Tibial artery (tissue), 4 donors: ENCODE measurements around the gene RNU6-9.
A peak's percentile ranks its signal among the peaks of the same experiment; 100 is the strongest.
"Not testable (repeated sequence)": the region's sequence is repeated elsewhere in the genome, so short reads cannot be mapped to it uniquely, and the experiment has no call there.

Experiments used
- DNase-seq, 2 donors: peaks; one replicate each; pipeline ENCODE4 v3.0.0-alpha.2; 2019
- H3K27ac ChIP-seq, 2 donors: fragments of 200-600 bp; sonication (generic) in 1 of 2; 1 replicate in 1 of 2; 2 replicates in 1 of 2; pipeline ENCODE4 v1.5.1; 2018 to 2019; ENCODE audit warnings: mild to moderate bottlenecking in 1 of 2
- H3K27me3 ChIP-seq, 2 donors: fragments of 200-600 bp; sonication (generic) in 1 of 2; one replicate each; pipeline versions ENCODE4 v1.5.1 to v1.6.0; 2016 to 2019
- H3K36me3 ChIP-seq, 3 donors: fragments of 200-600 bp; sonication (generic) in 2 of 3; one replicate each; pipeline ENCODE4 v1.5.1; 2016 to 2019; ENCODE audit warnings: mild to moderate bottlenecking in 2 of 3
- H3K4me1 ChIP-seq, 4 donors: fragments of 200-600 bp; sonication (generic) in 2 of 4; 1 replicate in 3 of 4; 2 replicates in 1 of 4; pipeline ENCODE4 v1.5.1; 2016 to 2019
- H3K4me3 ChIP-seq, 2 donors: fragments of 200-600 bp; sonication (generic) in 1 of 2; 1 replicate in 1 of 2; 2 replicates in 1 of 2; pipeline ENCODE4 v1.5.1; 2018 to 2019; ENCODE audit warnings: mild to moderate bottlenecking in 2 of 2
- H3K9me3 ChIP-seq, 3 donors: fragments of 200-600 bp; sonication (generic) in 1 of 3; one replicate each; pipeline ENCODE4 v1.5.1; 2016 to 2019
- intact Hi-C: fragments of 100-400 bp; cut with DNase I; formaldehyde crosslinking; loops from one replicate; pipeline ENCODE4 v1.15.0; 2023; ENCODE audit warnings: low total_unique reads
- TF ChIP-seq, protein P1 (sequence below), 2 experiments: fragments of 200-600 bp in 1 of 2; fragments of 450-650 bp in 1 of 2; IDR thresholded peaks; one replicate each; pipeline ENCODE4 v1.5.1; 2017 to 2019; ENCODE audit warnings: antibody characterized with exemption in 2 of 2, mild to moderate bottlenecking in 1 of 2, moderate library complexity in 1 of 2

RNU6-9 gene

DNA sequence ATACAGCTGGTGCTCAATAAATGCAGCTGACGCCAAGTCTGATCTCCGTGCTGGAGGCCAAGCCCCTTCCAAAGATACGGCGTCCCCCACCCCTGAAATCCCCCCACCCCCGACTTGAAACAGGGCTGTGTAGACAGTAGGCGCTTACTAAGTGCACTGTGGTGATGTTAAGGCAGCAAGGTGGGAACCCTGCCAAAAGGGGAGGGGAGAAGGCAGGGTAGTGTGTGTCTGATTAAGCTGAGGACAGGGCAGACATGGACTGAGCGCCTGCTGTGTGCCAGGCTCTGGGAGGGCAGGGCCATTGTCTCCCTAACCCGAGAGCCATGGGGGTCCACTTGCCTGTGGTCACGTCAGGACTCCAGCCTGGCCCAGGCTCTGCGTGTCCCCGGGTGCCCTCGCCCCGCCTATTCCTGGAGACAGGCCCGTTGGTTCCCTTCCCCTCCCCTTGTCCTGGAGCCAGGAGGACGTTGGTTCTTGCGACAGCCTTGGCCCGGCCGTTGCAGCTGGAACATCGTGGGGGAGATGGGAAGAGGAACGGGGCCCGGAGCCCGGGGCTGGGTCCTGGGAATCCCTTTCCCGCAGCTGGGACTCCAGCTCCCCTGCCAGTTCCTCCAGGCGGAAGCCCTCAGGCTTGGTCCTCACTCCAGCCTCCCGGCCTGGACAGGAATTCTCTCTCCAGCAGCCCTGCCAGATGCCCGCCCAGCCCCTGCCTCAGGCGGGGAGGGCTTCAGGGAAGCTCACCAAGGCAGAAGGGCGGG lies 42.9 kb upstream of the RNU6-9 start:
- peaks cover 0 to 25% (median 14%) of the 10 kb centered on the region in 4 donors for H3K4me1 ChIP-seq
- TF ChIP-seq, protein P1, sequence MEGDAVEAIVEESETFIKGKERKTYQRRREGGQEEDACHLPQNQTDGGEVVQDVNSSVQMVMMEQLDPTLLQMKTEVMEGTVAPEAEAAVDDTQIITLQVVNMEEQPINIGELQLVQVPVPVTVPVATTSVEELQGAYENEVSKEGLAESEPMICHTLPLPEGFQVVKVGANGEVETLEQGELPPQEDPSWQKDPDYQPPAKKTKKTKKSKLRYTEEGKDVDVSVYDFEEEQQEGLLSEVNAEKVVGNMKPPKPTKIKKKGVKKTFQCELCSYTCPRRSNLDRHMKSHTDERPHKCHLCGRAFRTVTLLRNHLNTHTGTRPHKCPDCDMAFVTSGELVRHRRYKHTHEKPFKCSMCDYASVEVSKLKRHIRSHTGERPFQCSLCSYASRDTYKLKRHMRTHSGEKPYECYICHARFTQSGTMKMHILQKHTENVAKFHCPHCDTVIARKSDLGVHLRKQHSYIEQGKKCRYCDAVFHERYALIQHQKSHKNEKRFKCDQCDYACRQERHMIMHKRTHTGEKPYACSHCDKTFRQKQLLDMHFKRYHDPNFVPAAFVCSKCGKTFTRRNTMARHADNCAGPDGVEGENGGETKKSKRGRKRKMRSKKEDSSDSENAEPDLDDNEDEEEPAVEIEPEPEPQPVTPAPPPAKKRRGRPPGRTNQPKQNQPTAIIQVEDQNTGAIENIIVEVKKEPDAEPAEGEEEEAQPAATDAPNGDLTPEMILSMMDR (IDR thresholded peaks at IDR 0.05), result no peak
- peak overlapping the region in 1 of 2 donors; percentile 33 for H3K4me3 ChIP-seq
- no peaks in the 10 kb centered on the region for H3K36me3 ChIP-seq
- peaks cover 0 to 69% of the 10 kb centered on the region in 2 donors for H3K27me3 ChIP-seq
- no peaks in the 10 kb centered on the region for H3K9me3 ChIP-seq
- DNase-seq, result peak; percentile 93 to 96
- peak overlapping the region; percentile 66 for H3K27ac ChIP-seq
- intact Hi-C loops, result loop anchor here (10.0 kb wide), 1 partner anchor 134 kb away; the partner anchor contains the start of gene WDR18

DNA sequence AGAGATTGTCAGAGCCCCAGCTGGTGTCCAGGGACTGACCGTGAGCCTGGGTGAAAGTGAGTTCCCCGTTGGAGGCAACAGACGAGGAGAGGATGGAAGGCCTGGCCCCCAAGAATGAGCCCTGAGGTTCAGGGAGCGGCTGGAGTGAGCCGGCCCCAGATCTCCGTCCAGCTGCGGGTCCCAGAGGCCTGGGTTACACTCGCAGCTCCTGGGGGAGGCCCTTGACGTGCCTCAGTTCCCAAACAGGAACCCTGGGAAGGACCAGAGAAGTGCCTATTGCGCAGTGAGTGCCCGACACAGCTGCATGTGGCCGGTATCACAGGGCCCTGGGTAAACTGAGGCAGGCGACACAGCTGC lies 42.3 kb upstream of the RNU6-9 start:
- Histone ChIP-seq H3K4me3 (peak overlapping the region in 1 of 2 donors; percentile 33), H3K36me3 (no peaks in the 10 kb centered on the region), H3K27me3 (peaks cover 0 to 72% of the 10 kb centered on the region in 2 donors), H3K27ac (peak overlapping the region; percentile 66), H3K9me3 (no peaks in the 10 kb centered on the region), H3K4me1 (peaks cover 0 to 25% (median 14%) of the 10 kb centered on the region in 4 donors)
- TF ChIP-seq, protein P1 (IDR thresholded peaks at IDR 0.05), result no peak
- intact Hi-C loops, result loop anchor here (10.0 kb wide), 1 partner anchor 134 kb away; the partner anchor contains the start of gene WDR18
- no peak for DNase-seq

DNA sequence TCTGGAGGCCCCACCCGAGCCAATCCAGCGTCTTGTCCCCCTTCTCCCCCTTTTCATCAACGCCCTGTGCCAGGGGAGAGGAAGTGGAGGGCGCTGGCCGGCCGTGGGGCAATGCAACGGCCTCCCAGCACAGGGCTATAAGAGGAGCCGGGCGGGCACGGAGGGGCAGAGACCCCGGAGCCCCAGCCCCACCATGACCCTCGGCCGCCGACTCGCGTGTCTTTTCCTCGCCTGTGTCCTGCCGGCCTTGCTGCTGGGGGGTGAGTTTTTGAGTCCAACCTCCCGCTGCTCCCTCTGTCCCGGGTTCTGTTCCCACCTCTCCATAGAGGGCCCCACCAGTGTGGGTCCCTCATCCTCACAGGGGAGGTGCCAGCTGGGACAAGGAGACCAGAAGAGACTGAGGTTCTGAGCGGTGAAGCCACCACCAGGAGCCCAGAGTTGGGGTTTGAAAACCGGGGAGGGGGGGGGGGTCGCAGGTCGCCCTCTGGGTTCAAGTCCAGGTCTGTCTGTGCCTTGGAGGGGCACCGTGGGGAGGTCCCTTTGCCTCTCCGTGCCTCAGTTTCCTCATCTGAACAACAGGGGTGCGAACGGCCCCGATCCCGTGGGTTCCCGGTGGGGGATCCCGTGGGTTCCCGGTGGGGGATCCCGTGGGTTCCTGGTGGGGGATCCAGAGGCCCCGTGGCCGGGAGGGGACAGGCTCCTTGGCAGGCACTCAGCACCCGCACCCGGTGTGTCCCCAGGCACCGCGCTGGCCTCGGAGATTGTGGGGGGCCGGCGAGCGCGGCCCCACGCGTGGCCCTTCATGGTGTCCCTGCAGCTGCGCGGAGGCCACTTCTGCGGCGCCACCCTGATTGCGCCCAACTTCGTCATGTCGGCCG lies 40.9 kb upstream of the RNU6-9 start, which contains the start of gene ELANE:
Gene ELANE (plus strand): TSS at position 168 of the 878 bp plus-strand sequence. CDS start 26 bp downstream, at position 194.
- Histone ChIP-seq H3K4me3 (no peak within 1 kb of the TSS), H3K36me3 (no peaks in the 10 kb centered on the region), H3K27me3 (peaks cover 0 to 63% of the 10 kb centered on the region in 2 donors), H3K27ac (peak within 1 kb of the TSS; percentile 66), H3K9me3 (no peaks in the 10 kb centered on the region), H3K4me1 (peaks cover 0 to 25% (median 14%) of the 10 kb centered on the region in 4 donors)
- DNase-seq, result no peak
- TF ChIP-seq, protein P1 (IDR thresholded peaks at IDR 0.05), result no peak
- intact Hi-C loops, result loop anchor here (10.0 kb wide), 1 partner anchor 132 kb away; the partner anchor contains the start of gene WDR18

DNA sequence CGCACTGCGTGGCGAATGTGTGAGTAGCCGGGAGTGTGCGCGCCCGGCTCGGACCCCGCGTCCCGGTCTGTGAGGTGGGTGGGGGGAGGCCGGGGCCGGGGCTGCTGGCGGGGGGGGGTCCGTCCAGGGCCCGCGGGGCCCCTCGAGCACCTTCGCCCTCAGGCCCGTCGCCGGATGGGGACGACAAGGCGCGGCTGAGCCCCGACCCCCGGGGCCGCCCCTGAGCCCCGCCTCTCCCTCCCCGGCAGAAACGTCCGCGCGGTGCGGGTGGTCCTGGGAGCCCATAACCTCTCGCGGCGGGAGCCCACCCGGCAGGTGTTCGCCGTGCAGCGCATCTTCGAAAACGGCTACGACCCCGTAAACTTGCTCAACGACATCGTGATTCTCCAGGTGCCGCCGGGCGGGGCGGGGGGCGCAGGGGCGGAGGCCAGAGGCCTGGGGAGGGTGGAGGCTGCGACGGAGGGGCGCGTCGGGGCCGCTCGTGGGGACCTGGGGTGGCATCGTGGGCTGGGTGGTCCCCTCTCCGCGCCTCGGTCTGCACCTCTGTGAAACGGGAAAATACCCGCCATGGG lies 40.2 kb upstream of the RNU6-9 start:
- no peak for DNase-seq
- Histone ChIP-seq H3K4me1 (peaks cover 0 to 19% (median 11%) of the 10 kb centered on the region in 4 donors), H3K27ac (no peak overlapping the region), H3K9me3 (no peaks in the 10 kb centered on the region), H3K4me3 (no peak overlapping the region), H3K36me3 (no peaks in the 10 kb centered on the region), H3K27me3 (peaks cover 0 to 57% of the 10 kb centered on the region in 2 donors)
- intact Hi-C loops, result loop anchor here (10.0 kb wide), 1 partner anchor 132 kb away; the partner anchor contains the start of gene WDR18
- TF ChIP-seq, protein P1 (IDR thresholded peaks at IDR 0.05), result no peak

DNA sequence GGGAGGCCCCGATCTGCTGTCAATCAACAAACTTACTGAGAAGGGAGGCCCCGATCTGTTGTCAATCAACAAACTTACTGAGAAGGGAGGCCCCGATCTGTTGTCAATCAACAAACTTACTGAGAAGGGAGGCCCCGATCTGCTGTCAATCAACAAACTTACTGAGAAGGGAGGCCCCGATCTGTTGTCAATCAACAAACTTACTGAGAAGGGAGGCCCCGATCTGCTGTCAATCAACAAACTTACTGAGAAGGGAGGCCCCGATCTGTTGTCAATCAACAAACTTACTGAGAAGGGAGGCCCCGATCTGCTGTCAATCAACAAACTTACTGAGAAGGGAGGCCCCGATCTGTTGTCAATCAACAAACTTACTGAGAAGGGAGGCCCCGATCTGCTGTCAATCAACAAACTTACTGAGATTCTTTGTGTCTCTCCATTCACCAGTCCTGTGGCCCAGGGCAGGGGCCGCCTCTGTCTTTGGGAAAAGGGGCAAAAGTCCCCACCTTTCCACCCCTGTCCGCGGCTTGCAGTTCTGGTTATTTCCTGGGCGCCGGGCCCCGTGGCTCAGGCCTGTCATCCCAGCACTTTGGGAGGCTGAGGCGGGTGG lies 39.6 kb upstream of the RNU6-9 start:
- peaks cover 0 to 19% (median 11%) of the 10 kb centered on the region in 4 donors for H3K4me1 ChIP-seq
- DNase-seq, H3K27ac ChIP-seq, H3K9me3 ChIP-seq, H3K4me3 ChIP-seq, H3K36me3 ChIP-seq: not testable (repeated sequence)
- intact Hi-C loops, result loop anchor here (10.0 kb wide), 1 partner anchor 131 kb away; the partner anchor contains the start of gene WDR18
- H3K27me3 ChIP-seq, result peaks cover 0 to 57% of the 10 kb centered on the region in 2 donors
